Dendritic cell treated with granulocyte-macrophage colony-stimulating factor and Interleukin-4, amounts not matched to agents 40 ng/mL and 50 ng/mL, for 4 days (primary cell): Measurements from ENCODE around the gene FAU.
A peak's percentile ranks its signal among the peaks of the same experiment; 100 is the strongest.
"Not testable (repeated sequence)": the region's sequence is repeated elsewhere in the genome, so short reads cannot be mapped to it uniquely, and the experiment has no call there.

Experiments used
- H3K27ac Mint-ChIP-seq: one replicate; pipeline ENCODE4 v1.8.0; 2022; ENCODE audit warnings: mild to moderate bottlenecking, mixed read lengths
- H3K27me3 Mint-ChIP-seq: one replicate; pipeline ENCODE4 v1.8.0; 2022; ENCODE audit warnings: mild to moderate bottlenecking, mixed read lengths
- H3K36me3 Mint-ChIP-seq: one replicate; pipeline ENCODE4 v1.8.0; 2022; ENCODE audit warnings: low read depth, mixed read lengths
- H3K4me1 Mint-ChIP-seq: one replicate; pipeline ENCODE4 v1.8.0; 2022; ENCODE audit warnings: low read depth, mixed read lengths
- H3K4me3 Mint-ChIP-seq: one replicate; pipeline ENCODE4 v1.8.0; 2022; ENCODE audit warnings: mild to moderate bottlenecking, moderate library complexity, mixed read lengths
- H3K9me3 Mint-ChIP-seq: one replicate; pipeline ENCODE4 v1.8.0; 2022; ENCODE audit warnings: mixed read lengths
- intact Hi-C: fragments of 100-400 bp; cut with micrococcal nuclease; formaldehyde crosslinking; loops from one replicate; pipeline ENCODE4 v1.15.0; 2022

The FAU gene

DNA sequence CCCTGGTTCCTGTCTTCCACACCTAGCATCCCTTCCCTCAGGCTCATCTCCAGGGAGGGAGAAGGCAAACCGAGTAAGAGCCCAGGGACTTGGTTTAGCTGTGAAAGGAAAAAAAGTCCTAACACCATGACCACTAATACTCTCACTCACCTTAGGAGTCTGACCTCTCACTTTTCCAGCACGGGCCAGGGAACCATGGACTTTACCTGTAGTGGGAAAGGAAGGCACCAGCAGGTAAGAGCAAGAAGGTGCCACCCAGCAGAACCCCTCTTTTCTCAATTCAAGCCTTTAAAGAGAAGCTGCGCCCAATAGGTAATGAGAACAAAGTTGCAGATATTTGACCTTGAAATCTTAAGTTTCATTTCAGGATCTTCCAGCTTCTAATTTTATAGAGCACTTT is 1.1 kb downstream of the FAU start:
- H3K27ac Mint-ChIP-seq: peak overlapping the region; percentile 99
- H3K36me3 Mint-ChIP-seq: peaks cover 76% of the 10 kb centered on the region
- H3K4me3 Mint-ChIP-seq: peak overlapping the region; percentile 91
- intact Hi-C loops: no loop called here
- H3K4me1 Mint-ChIP-seq: peaks cover 42% of the 10 kb centered on the region
- no peaks in the 10 kb centered on the region for H3K9me3 Mint-ChIP-seq
- no peaks in the 10 kb centered on the region for H3K27me3 Mint-ChIP-seq

- Mint-ChIP-seq H3K4me1 (peaks cover 49% of the 10 kb centered on the region), H3K9me3 (no peaks in the 10 kb centered on the region), H3K27ac (peak overlapping the region; percentile 99), H3K4me3 (no peak overlapping the region), H3K36me3 (peaks cover 72% of the 10 kb centered on the region), H3K27me3 (no peaks in the 10 kb centered on the region)
- intact Hi-C loops: loop anchor here (5.0 to 10.0 kb wide), 3 partner anchors 135 to 272 kb away; partner anchors contain the start of gene ATG2A
These were observed 2.3 kb downstream of the FAU start for GRCh38 chr11:65119670-65119995.

DNA sequence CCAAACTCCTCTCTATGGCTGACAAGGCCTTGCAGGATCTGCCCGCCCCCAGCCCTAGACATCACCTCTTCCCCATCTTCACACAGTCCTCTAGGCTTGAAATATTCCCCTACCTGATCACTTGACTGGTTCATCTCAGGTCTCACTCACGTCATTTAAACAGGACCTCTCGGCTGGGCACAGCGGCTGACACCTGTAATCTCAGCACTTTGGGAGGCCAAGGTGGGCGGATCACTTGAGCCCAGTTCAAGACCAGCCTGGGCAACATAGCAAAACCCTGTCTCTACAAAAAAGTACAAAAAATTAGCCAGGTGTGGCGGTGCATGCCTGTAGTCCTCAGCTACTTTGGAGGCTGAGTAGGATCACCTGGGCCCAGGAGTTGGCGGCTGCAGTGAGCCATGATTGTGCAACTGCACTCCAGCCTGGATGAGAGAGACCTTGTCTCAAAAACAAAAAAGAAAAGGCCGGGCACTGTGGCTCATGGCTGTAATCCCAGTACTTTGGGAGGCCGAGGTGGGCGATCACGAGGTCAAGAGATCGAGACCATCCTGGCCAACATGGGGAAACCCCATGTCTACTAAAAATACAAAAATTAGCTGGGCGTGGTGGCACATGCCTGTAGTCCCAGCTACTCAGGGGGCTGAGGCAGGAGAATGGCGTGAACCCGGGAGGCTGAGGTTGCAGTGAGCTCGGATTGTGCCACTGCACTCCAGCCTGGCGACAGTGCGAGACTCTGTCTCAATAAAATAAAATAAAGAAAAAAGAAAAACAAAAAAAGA is 2.9 kb downstream of the FAU start:
- not testable (repeated sequence) for H3K4me3 Mint-ChIP-seq, H3K27me3 Mint-ChIP-seq, H3K9me3 Mint-ChIP-seq
- H3K36me3 Mint-ChIP-seq: peaks cover 66% of the 10 kb centered on the region
- peaks cover 49% of the 10 kb centered on the region for H3K4me1 Mint-ChIP-seq
- H3K27ac Mint-ChIP-seq: peak overlapping the region; percentile 99
- intact Hi-C loops: loop anchor here (5.0 to 10.0 kb wide), 3 partner anchors 136 to 272 kb away; partner anchors contain the start of gene ATG2A

DNA sequence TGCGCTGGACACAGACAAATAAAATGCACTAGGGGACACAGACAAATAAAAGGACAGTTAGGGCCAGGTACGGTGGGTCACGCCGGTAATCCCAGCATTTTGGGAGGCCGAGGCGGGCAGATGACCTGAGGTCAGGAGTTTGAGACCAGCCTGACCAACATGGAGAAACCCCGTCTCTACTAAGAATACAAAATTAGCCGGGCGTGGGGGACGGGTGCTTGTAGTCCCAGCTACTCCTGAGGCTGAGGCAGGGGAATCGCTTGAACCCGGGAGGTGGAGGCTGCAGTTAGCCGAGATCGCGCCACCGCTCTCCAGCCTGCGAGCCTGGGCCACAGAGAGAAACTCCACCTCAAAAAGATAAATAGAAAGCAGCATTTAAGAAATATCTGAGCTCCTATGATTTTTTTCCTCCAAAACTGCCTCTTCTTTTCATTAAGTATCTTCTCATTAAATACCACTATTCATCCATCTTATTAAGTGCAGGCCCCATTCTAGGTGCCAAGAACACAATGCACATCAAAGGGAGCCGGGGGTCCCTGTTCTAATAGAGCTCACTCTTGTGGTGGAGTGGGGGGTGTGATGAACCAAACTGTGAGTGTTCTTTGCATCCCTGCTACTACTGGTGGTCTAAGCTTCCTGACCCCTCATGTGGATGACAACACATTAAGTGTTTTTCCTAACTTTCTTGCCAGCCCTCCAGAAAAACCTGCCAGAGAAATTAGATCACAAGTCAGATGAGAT is 3.7 kb downstream of the FAU start:
- Mint-ChIP-seq H3K36me3 (peaks cover 64% of the 10 kb centered on the region), H3K4me1 (peaks cover 52% of the 10 kb centered on the region), H3K9me3 (no peaks in the 10 kb centered on the region), H3K27ac (peak overlapping the region; percentile 99), H3K4me3 (no peak overlapping the region), H3K27me3 (peaks cover 13% of the 10 kb centered on the region)
- intact Hi-C loops: loop anchor here (5.0 to 10.0 kb wide), 3 partner anchors 137 to 271 kb away; partner anchors contain the start of gene ATG2A

GRCh38 chr11:65117206-65118096 is 4.5 kb downstream of the FAU start, which contains the start of gene ZNHIT2:
ZNHIT2 (minus strand) TSS chr11:65117701; CDS start chr11:65117653, 48 bp downstream.
- Mint-ChIP-seq H3K4me1 (peaks cover 60% of the 10 kb centered on the region), H3K36me3 (peaks cover 64% of the 10 kb centered on the region), H3K4me3 (peak within 1 kb of the TSS; percentile 84), H3K27me3 (peaks cover 21% of the 10 kb centered on the region), H3K9me3 (no peaks in the 10 kb centered on the region), H3K27ac (peak within 1 kb of the TSS; percentile 99)
- intact Hi-C loops: loop anchor here (1.0 to 10.0 kb wide), 5 partner anchors 21 to 270 kb away; partner anchors contain the start of genes ARL2, ATG2A and VPS51

DNA sequence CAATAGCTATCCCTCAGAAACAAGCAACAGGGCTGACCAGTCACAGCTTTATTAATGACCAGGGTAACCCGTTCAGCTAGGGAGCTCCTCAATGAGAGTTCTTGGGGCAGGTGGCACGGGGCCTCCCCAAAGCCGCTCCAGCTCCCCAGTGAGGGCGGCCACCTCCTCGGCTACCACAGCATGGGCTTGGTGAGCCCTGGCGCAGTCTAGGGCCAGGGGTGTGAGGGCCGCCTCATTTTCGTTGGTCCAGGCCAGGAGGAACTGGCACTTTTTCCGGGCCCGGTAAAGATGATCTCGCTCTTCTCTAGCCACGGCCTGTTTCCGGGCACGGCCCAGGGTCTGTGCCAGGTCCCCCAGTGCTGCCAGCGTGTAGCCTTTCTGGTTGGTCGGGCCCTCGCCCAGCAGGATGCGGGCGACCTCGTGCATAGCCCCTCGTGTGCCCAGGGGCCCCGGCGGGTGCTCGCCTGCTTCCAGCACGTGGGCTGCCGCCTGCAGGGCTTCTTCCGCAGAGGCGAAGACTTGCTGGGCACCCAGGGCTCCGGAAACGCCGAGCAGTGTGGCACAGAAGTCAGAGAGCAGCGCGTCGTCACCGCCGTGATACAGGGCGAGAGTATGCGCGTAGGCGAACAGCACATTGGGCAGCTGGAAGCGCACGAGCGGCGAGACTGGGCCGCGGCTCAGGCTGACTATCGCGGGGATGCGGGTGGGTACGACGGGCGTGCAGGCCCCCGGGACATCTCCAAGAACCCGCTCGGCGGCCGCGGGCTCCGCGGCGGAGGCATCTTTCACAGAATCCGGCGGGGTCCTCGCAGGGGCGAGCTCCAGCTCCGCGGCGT is 5.3 kb downstream of the FAU start:
- H3K27ac Mint-ChIP-seq: peak overlapping the region; percentile 99
- peaks cover 26% of the 10 kb centered on the region for H3K27me3 Mint-ChIP-seq
- H3K36me3 Mint-ChIP-seq: peaks cover 55% of the 10 kb centered on the region
- no peaks in the 10 kb centered on the region for H3K9me3 Mint-ChIP-seq
- peaks cover 67% of the 10 kb centered on the region for H3K4me1 Mint-ChIP-seq
- intact Hi-C loops: loop anchor here (1.0 to 10.0 kb wide), 5 partner anchors 20 to 269 kb away; partner anchors contain the start of genes ARL2, ATG2A and VPS51
- peak overlapping the region; percentile 84 for H3K4me3 Mint-ChIP-seq

GRCh38 chr11:65115361-65116082 is 6.4 kb downstream of the FAU start:
- H3K4me1 Mint-ChIP-seq: peaks cover 67% of the 10 kb centered on the region
- no peaks in the 10 kb centered on the region for H3K9me3 Mint-ChIP-seq
- intact Hi-C loops: loop anchor here (5.0 to 10.0 kb wide), 3 partner anchors 139 to 268 kb away; partner anchors contain the start of gene ATG2A
- H3K36me3 Mint-ChIP-seq: peaks cover 45% of the 10 kb centered on the region
- peaks cover 26% of the 10 kb centered on the region for H3K27me3 Mint-ChIP-seq
- H3K27ac Mint-ChIP-seq: no peak overlapping the region
- H3K4me3 Mint-ChIP-seq: peak overlapping the region; percentile 9

- Mint-ChIP-seq H3K4me3 (no peak overlapping the region), H3K4me1 (peaks cover 64% of the 10 kb centered on the region)
These were observed 7.3 kb downstream of the FAU start for GRCh38 chr11:65114538-65115171.

GRCh38 chr11:65113839-65114238 is 8.1 kb downstream of the FAU start:
- peaks cover 41% of the 10 kb centered on the region for H3K36me3 Mint-ChIP-seq
- intact Hi-C loops: loop anchor here (10.0 kb wide), 2 partner anchors 141 to 199 kb away; partner anchors contain the start of gene ATG2A
- H3K27ac Mint-ChIP-seq: no peak overlapping the region
- H3K27me3 Mint-ChIP-seq: peaks cover 26% of the 10 kb centered on the region
- H3K4me3 Mint-ChIP-seq: no peak overlapping the region
- peaks cover 61% of the 10 kb centered on the region for H3K4me1 Mint-ChIP-seq
- no peaks in the 10 kb centered on the region for H3K9me3 Mint-ChIP-seq

More at GRCh38 chr11:65114538-65115171, 7.3 kb downstream of the FAU start:
- peaks cover 26% of the 10 kb centered on the region for H3K27me3 Mint-ChIP-seq
- H3K36me3 Mint-ChIP-seq: peaks cover 41% of the 10 kb centered on the region
- intact Hi-C loops: loop anchor here (5.0 to 10.0 kb wide), 3 partner anchors 140 to 267 kb away; partner anchors contain the start of gene ATG2A
- H3K9me3 Mint-ChIP-seq: no peaks in the 10 kb centered on the region
- no peak overlapping the region for H3K27ac Mint-ChIP-seq

- Mint-ChIP-seq H3K36me3 (peaks cover 41% of the 10 kb centered on the region), H3K27ac (peak overlapping the region; percentile 86), H3K4me1 (peaks cover 56% of the 10 kb centered on the region), H3K27me3 (peaks cover 26% of the 10 kb centered on the region), H3K4me3 (peak overlapping the region; percentile 55), H3K9me3 (no peaks in the 10 kb centered on the region)
- intact Hi-C loops: loop anchor here (10.0 kb wide), 2 partner anchors 141 to 199 kb away; partner anchors contain the start of gene ATG2A
These were observed 8.6 kb downstream of the FAU start for GRCh38 chr11:65113361-65113756.

DNA sequence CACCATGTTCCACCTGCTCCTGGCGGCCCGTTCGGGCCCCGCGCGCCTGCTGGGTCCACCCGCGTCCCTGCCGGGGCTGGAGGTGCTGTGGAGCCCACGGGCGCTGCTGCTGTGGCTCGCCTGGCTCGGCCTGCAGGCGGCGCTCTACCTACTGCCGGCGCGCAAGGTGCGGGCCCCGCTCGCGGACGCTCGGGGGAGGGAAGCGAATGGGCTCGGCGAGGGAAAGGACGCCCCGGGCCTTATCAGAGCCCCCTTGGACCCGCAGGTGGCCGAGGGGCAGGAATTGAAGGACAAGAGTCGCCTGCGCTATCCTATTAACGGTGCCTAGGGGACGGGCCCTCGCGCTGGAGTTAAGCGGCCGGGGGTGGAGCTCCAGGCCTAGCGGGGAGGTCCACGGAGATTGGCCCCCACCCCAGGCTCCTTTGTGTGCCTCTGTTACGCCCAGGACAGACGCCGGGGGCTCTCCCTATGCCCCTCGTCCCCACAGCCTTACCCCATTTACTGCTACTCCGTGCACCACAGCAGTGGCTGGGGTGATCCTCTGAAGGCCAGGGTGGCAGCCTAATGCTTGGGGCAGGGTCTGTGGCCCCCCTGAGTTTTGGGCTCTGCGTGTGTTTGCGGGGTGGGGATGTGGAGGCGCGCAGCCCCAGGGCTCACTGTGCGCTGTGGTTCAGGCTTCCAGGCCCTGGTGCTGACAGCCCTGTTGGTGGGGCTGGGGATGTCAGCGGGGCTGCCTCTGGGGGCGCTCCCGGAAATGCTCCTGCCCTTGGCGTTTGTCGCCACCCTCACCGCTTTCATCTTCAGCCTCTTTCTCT is 9.2 kb downstream of the FAU start:
- peaks cover 26% of the 10 kb centered on the region for H3K27me3 Mint-ChIP-seq
- peak overlapping the region; percentile 86 for H3K27ac Mint-ChIP-seq
- H3K9me3 Mint-ChIP-seq: no peaks in the 10 kb centered on the region
- peak overlapping the region; percentile 91 for H3K4me3 Mint-ChIP-seq
- H3K4me1 Mint-ChIP-seq: peaks cover 50% of the 10 kb centered on the region
- H3K36me3 Mint-ChIP-seq: peaks cover 41% of the 10 kb centered on the region
- intact Hi-C loops: loop anchor here (10.0 kb wide), 2 partner anchors 142 to 198 kb away; partner anchors contain the start of gene ATG2A
